BLaER1 treated with 17β-estradiol and CSF1 and Interleukin-3, amounts not matched to agents 10 nM and 100 nM (cell line): ENCODE measurements around the gene ITGAD.

Source experiments
- H3K27ac ChIP-seq, 11 experiments: shearing (Covaris generic); formaldehyde crosslinking; 2 replicates each; pipeline ENCODE4 v1.8.1; 2022
- H3K27me3 ChIP-seq, 11 experiments: shearing (Covaris generic); formaldehyde crosslinking; 2 replicates each; pipeline ENCODE4 v1.8.1; 2022
- H3K36me3 ChIP-seq, 11 experiments: shearing (Covaris generic); formaldehyde crosslinking; 2 replicates each; pipeline ENCODE4 v1.8.1; 2022
- H3K4me1 ChIP-seq, 10 experiments: shearing (Covaris generic); formaldehyde crosslinking; 2 replicates each; pipeline ENCODE4 v1.8.1; 2022
- H3K4me2 ChIP-seq, 11 experiments: shearing (Covaris generic); formaldehyde crosslinking; 2 replicates each; pipeline ENCODE4 v1.8.1; 2022
- H3K4me3 ChIP-seq, 10 experiments: shearing (Covaris generic); formaldehyde crosslinking; 2 replicates each; pipeline ENCODE4 v1.8.1; 2022
- H3K9ac ChIP-seq, 11 experiments: shearing (Covaris generic); formaldehyde crosslinking; 2 replicates each; pipeline ENCODE4 v1.8.1; 2022
- H3K9me3 ChIP-seq, 11 experiments: shearing (Covaris generic); formaldehyde crosslinking; replicated peaks in 1 of 11; 2 replicates each; pipeline ENCODE4 v1.8.1; 2022
- H4K20me1 ChIP-seq, 11 experiments: shearing (Covaris generic); formaldehyde crosslinking; 2 replicates each; pipeline ENCODE4 v1.8.1; 2022
- Cebpa-rat ChIP-seq, 11 experiments: shearing (Covaris generic); IDR thresholded peaks; 2 replicates each; pipeline ENCODE4 v1.8.1; 2022

The ITGAD gene

DNA sequence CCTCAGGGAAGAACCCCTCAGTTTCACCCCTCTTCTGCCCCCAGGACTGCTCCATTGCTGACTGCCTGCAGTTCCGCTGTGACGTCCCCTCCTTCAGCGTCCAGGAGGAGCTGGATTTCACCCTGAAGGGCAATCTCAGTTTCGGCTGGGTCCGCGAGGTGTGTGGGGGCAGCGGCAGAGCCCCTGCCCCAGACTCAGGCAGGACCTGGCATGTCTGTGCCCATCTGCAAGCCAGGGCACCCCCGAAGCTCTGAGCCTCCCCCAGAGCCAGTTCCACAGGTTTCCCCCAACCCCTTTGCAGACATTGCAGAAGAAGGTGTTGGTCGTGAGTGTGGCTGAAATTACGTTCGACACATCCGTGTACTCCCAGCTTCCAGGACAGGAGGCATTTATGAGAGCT is 30.7 kb downstream of the ITGAD start:
- Histone ChIP-seq H3K27me3 (no peaks in the 10 kb centered on the region), H3K4me3 (no peak overlapping the region), H3K36me3 (no peaks in the 10 kb centered on the region)

GRCh38 chr16:31427441-31428278 is 34.5 kb downstream of the ITGAD start:
- H4K20me1 ChIP-seq: no peaks in the 10 kb centered on the region
- H3K9me3 ChIP-seq: no peaks in the 10 kb centered on the region
- no peaks in the 10 kb centered on the region for H3K36me3 ChIP-seq
- no peak overlapping the region for H3K9ac ChIP-seq
- no peak for TF ChIP-seq Cebpa-rat (IDR thresholded peaks at IDR 0.05)
- H3K4me2 ChIP-seq: no peak overlapping the region
- H3K4me1 ChIP-seq: no peaks in the 10 kb centered on the region
- no peak overlapping the region for H3K27ac ChIP-seq
- no peak overlapping the region for H3K4me3 ChIP-seq
- no peaks in the 10 kb centered on the region for H3K27me3 ChIP-seq

More for the DNA sequence above, 30.7 kb downstream of the ITGAD start:
- Histone ChIP-seq H3K9me3 (peaks cover 0 to 29% (median 6%) of the 10 kb centered on the region in 11 experiments; a peak in 8 of 22 replicates), H4K20me1 (no peaks in the 10 kb centered on the region), H3K4me1 (no peaks in the 10 kb centered on the region), H3K27ac (no peak overlapping the region), H3K4me2 (no peak overlapping the region), H3K9ac (no peak overlapping the region)
- no peak for TF ChIP-seq Cebpa-rat (IDR thresholded peaks at IDR 0.05)

DNA sequence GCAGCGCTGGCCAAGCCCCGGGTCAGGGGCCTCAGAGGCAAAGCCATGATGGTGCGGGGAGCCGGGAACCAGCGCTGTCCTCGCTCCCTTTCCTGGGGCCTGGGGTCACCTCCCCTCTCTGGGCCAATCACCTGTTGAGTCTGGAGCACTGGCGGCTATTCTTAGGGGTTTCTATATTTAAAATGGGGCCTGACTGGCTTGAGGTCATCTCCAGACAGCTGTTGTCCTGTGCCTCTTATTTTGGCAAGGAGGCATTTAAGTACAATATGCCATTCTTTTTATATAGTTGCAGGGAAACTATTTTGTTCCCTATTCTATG is 35.1 kb downstream of the ITGAD start, which contains the start of gene COX6A2:
COX6A2 (minus strand) TSS at position 82 of the 319 bp plus-strand sequence; CDS start at position 47, 35 bp downstream.
- no peak within 1 kb of the TSS for H3K9ac ChIP-seq

GRCh38 chr16:31428638-31429247 is 35.6 kb downstream of the ITGAD start:
- Histone ChIP-seq H3K27ac (no peak overlapping the region), H3K9me3 (no peaks in the 10 kb centered on the region), H3K4me2 (no peak overlapping the region), H4K20me1 (no peaks in the 10 kb centered on the region), H3K9ac (no peak overlapping the region), H3K36me3 (no peaks in the 10 kb centered on the region), H3K27me3 (no peaks in the 10 kb centered on the region), H3K4me3 (no peak overlapping the region), H3K4me1 (no peaks in the 10 kb centered on the region)
- no peak for TF ChIP-seq Cebpa-rat (IDR thresholded peaks at IDR 0.05)

More for the DNA sequence above, 35.1 kb downstream of the ITGAD start, which contains the start of gene COX6A2:
- no peaks in the 10 kb centered on the region for H3K4me1 ChIP-seq
- no peaks in the 10 kb centered on the region for H3K27me3 ChIP-seq
- no peak within 1 kb of the TSS for H3K27ac ChIP-seq
- no peak within 1 kb of the TSS for H3K4me2 ChIP-seq
- no peaks in the 10 kb centered on the region for H3K9me3 ChIP-seq
- TF ChIP-seq Cebpa-rat (IDR thresholded peaks at IDR 0.05): no peak
- no peak within 1 kb of the TSS for H3K4me3 ChIP-seq
- H3K36me3 ChIP-seq: no peaks in the 10 kb centered on the region
- H4K20me1 ChIP-seq: no peaks in the 10 kb centered on the region

DNA sequence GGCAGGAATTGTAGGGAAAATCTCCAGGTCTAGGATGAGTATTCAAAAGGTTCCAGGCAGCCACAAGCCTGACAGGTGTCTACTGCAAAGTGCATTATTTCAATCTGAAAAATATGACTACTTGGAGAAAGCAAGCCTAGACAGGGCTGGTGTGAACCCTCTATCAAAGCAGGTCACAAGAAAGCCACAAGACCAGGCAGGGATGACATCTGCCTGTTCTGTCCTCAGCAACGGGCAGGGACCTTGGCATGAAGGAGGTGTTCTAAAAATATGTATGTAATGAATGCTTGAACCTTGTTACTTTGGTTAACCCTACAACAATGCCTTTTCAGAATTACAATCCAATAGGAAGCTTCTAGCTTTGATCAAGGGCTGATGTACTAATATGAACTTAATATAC is 36.2 kb downstream of the ITGAD start:
- Histone ChIP-seq H3K4me3 (no peak overlapping the region), H3K27me3 (no peaks in the 10 kb centered on the region), H3K36me3 (no peaks in the 10 kb centered on the region), H3K27ac (no peak overlapping the region), H3K9me3 (no peaks in the 10 kb centered on the region), H4K20me1 (no peaks in the 10 kb centered on the region), H3K4me1 (no peaks in the 10 kb centered on the region), H3K9ac (no peak overlapping the region), H3K4me2 (no peak overlapping the region)
- no peak for TF ChIP-seq Cebpa-rat (IDR thresholded peaks at IDR 0.05)

- Histone ChIP-seq H3K4me1 (no peaks in the 10 kb centered on the region), H4K20me1 (no peaks in the 10 kb centered on the region), H3K9me3 (no peaks in the 10 kb centered on the region), H3K4me3 (no peak overlapping the region), H3K9ac (no peak overlapping the region), H3K4me2 (no peak overlapping the region), H3K27me3 (no peaks in the 10 kb centered on the region), H3K36me3 (no peaks in the 10 kb centered on the region), H3K27ac (no peak overlapping the region)
- no peak for TF ChIP-seq Cebpa-rat (IDR thresholded peaks at IDR 0.05)
Measured at GRCh38 chr16:31429796-31430195, 36.7 kb downstream of the ITGAD start.

GRCh38 chr16:31430380-31431052 is 37.4 kb downstream of the ITGAD start:
- Histone ChIP-seq H3K9me3 (no peaks in the 10 kb centered on the region), H3K4me3 (no peak overlapping the region), H4K20me1 (no peaks in the 10 kb centered on the region), H3K36me3 (no peaks in the 10 kb centered on the region), H3K4me1 (no peaks in the 10 kb centered on the region), H3K9ac (no peak overlapping the region), H3K27me3 (no peaks in the 10 kb centered on the region), H3K4me2 (no peak overlapping the region), H3K27ac (no peak overlapping the region)
- TF ChIP-seq Cebpa-rat (IDR thresholded peaks at IDR 0.05): no peak

DNA sequence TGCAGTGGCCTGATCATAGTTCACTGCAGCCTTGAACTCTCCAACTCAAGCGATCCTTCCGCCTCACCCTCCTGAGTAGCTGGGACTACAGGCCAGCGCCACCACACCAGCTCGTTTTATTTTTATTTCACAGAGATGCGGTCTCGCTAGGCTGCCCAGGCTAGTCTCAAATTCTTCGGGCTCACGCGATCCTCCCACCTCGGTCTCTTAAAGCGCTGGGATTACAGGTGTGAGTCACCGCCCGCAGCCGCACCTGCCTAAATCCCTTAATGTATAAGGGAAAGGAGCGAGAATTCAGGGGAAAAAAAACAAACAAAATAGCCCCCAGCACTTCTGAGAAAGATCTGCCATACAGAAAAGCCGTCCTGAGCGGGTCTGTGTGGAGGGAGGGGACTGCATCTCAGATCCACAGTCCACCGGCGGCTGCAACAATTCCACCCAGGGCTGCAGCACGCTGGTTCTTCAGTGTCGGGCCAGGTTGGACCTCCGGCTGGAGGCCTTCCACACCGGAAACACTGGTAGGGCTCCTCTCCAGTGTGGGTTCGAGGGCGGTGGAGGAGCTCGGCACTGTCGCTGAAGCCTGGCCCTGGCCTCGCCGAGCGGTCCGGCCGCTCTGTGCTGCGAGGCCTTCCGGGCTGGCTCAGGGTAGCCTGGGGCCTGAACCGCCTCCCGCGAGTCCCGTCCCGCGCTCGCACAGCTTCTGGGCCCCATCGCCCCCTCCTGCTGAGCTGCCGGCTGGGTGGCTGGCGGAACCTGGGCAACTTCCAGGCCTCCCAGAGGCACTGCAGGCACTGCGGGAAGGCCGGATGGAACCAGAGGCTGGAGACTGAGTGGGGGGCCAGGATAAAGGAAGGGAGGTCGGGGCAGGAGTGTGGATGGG is 42.4 kb downstream of the ITGAD start:
- no peaks in the 10 kb centered on the region for H4K20me1 ChIP-seq
- TF ChIP-seq Cebpa-rat (IDR thresholded peaks at IDR 0.05): no peak
- no peak overlapping the region for H3K9ac ChIP-seq
- no peaks in the 10 kb centered on the region for H3K9me3 ChIP-seq
- H3K27me3 ChIP-seq: no peaks in the 10 kb centered on the region
- H3K4me2 ChIP-seq: no peak overlapping the region
- no peak overlapping the region for H3K27ac ChIP-seq
- no peaks in the 10 kb centered on the region for H3K36me3 ChIP-seq
- H3K4me1 ChIP-seq: peaks cover 0 to 7% (median 0%) of the 10 kb centered on the region in 10 experiments; a peak in 6 of 20 replicates
- H3K4me3 ChIP-seq: no peak overlapping the region
